ENCODE data around the gene RPS6KA1.
"Not testable (repeated sequence)": the region's sequence is repeated elsewhere in the genome, so short reads cannot be mapped to it uniquely, and the experiment has no call there.

The RPS6KA1 gene

DNA sequence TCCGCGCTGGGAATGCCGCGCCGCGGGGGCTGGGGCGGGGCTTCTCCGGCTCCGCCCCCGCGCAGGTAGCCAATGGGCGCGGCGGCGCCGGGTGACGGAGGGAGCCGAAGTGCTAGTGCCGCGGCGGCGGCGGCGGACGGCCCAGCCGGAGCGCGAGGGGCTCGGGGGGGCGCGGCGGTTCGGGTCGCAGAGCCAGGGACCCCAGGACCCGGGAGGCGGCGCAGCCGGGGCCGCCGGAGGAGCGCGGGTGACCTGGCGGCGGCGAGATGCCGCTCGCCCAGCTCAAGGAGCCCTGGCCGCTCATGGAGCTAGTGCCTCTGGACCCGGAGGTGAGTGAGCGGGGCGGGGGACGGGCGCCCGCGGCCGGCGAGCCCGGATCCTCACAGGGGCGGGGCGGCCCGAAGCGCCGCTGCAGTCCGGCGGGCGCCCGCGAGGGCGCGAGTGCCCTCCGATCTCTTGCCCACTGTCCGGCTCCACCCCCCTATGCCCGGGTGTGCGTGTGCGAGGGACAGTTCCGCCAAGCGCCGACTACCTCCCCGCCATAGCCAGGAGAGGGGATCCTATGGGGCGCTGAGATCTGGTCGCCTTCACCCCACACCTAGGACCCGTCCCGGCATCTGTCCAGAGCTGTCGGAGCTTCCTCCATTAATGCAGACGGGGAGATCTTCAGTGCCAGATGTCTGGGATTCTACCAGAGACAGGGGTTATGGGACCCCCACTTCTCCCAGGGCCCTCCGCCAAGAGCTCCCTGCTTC is at the start of gene RPS6KA1:
RPS6KA1 (plus strand) TSS at position 107 of the 755 bp plus-strand sequence; CDS start at position 267, 160 bp downstream.
- peak; percentile 33 to 56 for DNase-seq (ENCODE audit: low read depth in 1 of 2, low spot score in 1 of 2)

DNA sequence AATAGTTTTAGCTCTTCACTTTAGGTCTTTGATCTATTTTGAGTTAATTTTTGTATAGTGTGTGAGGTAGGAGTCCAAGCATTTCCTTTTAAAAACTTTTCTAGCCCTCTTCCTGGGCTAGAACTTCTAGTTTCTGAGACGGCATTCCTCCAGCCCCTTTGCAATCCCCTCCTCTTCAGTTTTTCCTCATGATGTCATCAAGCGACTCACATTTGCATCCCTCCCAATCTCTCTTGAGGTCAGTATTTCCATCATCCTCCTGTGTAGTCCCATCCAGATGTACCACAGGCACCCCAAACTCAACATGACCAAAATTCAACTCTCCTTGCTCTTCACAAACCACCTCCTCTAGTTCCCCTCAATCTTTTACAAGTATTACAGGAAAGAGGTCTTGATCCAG is 46.6 kb upstream of the RPS6KA1 start:
- DNase-seq (ENCODE audit: low read depth in 1 of 2, low spot score in 1 of 2): no peak

DNA sequence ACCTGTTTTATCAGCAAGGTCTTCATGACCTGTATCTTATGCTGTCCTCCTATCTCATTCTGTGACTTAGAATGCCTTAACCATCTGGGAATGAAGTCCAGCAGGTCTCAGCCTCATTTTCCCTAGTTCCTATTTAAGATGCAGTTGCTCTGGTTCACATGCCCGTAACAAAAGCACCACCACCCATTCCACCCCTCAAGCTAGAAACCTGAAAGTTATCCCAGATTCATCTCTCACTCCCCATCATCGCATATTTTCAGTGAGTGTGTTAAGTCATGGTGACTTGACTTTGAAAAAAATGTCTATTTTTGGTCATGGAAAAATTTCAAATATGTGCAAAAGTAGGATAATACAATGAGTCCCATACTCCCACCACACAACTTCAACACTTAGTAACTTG is 45.6 kb upstream of the RPS6KA1 start:
- DNase-seq (ENCODE audit: low read depth in 1 of 2, low spot score in 1 of 2): no peak

DNA sequence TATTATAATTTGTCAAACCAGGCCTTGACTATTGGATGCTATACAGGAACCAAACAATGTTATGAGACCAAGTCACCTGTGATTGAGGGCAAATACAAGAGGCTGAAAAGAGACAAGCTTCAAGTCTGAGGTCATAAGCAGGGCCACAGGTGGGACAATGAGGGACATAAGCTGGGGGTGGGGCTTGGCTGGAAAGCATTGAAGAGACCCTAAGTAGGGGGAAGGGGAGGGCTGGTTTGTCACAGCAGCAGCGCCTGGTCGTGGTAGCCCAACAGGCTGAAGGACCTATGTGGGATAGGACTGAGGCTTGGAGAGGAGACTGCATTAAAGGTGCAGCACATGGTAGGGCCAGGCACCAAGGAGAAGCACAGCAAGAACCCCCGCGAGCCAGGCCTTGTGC is 39.4 kb upstream of the RPS6KA1 start:
- DNase-seq (ENCODE audit: low read depth in 1 of 2, low spot score in 1 of 2): no peak

DNA sequence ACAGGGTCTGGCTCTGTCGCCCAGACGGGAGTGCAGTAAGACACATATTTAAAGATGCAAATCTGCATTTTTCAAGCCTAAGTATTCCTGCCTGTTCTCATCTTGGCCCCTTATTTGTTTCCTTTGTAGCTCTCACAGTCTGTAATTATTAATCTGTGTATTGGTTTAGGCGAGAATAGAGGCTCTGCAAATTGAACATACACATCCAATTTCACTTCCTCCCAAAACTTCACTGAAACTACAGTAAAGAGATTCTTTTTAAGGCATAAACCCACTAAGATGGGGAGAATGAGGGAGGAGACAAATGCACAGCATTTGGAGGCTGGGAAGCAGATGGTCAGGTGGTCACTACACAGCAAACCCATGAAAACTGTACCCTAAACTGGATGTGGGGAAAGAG is 36.3 kb upstream of the RPS6KA1 start:
- DNase-seq (ENCODE audit: low read depth in 1 of 2, low spot score in 1 of 2): no peak

DNA sequence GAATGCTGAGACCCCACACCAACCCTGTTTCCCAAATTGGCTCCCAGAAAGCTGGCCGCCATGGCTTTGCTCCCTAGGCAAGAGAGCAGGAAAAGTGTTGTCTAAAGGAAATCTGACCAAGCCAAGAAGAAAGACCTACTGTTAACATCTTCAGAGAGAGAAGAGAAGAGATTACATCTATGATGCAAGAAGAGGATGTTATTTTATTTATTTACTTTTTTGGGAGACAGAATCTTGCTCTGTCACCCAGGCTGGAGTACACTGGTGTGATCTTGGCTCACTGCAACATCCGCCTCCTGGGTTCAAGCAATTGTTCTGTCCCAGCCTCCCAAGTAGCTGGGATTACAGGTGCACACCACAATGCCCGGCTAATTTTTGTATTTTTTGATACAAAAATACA is 35.6 kb upstream of the RPS6KA1 start:
- no peak for DNase-seq (ENCODE audit: low read depth in 1 of 2, low spot score in 1 of 2)

DNA sequence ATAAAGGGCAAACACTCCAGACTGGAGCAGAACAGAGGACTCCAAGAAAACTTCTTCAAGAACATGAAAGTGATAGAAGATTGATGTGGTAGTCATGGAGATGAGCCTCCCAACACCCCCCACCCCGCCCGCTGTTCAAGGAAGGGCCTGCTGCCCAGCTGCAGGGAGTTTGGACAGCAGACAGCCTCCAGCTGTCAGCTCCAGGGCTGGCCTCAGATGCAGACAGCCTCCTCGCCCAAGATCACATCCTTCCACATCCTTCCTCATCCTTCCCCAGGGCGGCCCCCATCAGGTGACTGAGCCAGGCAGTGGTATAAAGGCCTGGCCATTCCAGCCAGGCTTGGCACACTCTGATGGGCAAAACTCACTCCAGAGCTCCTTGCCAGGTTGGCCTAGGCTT is 32.7 kb upstream of the RPS6KA1 start:
- no peak for DNase-seq (ENCODE audit: low read depth in 1 of 2, low spot score in 1 of 2)

DNA sequence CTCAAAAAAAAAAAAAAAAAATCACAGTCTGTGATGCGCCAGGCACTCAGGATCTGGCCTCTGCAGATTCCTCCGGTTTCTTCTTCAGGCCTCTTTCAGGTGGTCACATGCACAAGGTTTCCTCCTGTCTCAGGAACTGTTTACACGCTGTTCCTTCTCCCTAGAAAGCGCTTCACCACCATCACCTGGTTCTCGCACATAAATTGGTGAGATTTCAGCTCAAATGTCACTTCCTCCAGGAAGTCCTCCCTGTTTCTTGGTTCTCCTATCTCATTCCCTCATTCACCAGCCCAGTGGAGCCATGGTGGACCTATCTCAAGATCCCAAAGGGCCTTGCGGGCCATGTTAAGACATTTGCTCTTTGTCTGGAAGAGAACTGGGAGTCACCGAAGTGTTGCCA is 30.7 kb upstream of the RPS6KA1 start:
- no peak for DNase-seq (ENCODE audit: low read depth in 1 of 2, low spot score in 1 of 2)

DNA sequence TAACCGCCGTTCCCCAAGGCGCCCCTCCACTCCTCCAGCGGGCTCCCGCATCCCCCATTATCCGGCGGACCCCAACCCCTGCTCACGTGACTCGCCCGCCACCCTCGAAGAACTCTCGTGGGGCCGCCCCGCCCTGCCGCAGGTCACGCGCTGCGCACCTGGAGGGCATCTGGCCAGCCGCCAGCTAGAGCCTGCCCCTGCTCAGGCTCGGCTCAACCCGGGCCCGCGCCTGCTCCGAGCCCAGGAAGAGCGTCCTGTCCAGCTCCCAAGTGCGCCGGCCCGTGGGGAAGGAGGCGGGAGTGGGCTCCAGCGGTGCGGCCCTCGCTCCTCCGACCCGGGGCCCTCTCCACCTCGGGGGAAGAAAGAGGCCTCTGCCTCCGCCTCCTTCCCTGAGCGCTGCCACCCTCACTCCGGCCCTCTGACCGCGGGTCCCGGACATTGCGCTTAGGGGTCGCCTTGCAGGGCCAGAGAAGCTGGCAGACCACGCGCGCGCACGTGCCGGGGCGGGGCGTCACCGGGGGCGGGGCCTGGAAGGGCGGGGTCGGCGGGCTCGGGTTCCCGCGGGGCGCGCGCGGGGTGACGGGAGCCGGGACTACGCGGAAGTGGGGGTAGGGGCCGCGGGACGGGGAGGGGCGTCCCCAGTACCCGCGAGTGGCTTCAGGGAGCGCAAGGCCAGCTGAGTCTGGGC is 28.9 kb upstream of the RPS6KA1 start:
- peak; percentile 84 to 87 for DNase-seq (ENCODE audit: low read depth in 1 of 2, low spot score in 1 of 2)

DNA sequence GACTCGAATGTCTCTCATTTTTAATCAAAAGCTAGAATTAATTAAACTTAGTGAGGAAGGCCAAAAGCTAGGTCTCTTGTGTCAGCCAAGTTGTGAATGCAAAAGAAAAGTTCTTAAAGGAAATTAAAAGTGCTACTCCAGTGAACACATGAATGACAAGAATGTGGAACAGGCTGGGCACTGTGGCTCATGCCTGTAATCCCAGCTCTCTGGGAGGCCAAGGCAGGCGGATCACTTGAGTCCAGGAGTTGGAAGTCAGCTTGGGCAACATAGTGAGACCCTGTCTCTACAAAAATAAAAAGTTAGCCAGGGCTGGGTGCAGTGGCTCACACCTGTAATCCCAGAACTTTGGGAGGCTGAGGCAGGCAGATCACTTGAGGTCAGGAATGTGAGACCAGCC is 18.9 kb upstream of the RPS6KA1 start:
- DNase-seq (ENCODE audit: low read depth in 1 of 2, low spot score in 1 of 2): not testable (repeated sequence)

DNA sequence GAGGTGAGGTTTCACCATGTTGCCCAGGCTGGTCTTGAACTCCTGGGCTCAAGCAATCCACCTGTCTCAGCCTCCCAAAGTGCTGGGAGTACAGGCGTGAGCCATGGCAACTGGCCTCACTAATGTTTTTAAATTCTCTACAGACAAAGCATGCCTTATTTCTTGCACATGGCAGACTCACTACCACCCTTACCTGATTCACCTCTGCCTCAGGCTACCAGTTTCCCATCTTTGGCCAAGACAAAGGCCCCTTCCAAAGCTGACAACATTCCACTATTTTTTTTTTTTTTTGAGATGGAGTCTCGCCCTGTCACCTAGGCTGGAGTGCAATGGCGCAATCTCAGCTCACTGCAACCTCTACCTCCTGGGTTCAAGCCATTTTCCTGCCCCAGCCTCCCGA is 13.7 kb upstream of the RPS6KA1 start:
- not testable (repeated sequence) for DNase-seq (ENCODE audit: low read depth in 1 of 2, low spot score in 1 of 2)

DNA sequence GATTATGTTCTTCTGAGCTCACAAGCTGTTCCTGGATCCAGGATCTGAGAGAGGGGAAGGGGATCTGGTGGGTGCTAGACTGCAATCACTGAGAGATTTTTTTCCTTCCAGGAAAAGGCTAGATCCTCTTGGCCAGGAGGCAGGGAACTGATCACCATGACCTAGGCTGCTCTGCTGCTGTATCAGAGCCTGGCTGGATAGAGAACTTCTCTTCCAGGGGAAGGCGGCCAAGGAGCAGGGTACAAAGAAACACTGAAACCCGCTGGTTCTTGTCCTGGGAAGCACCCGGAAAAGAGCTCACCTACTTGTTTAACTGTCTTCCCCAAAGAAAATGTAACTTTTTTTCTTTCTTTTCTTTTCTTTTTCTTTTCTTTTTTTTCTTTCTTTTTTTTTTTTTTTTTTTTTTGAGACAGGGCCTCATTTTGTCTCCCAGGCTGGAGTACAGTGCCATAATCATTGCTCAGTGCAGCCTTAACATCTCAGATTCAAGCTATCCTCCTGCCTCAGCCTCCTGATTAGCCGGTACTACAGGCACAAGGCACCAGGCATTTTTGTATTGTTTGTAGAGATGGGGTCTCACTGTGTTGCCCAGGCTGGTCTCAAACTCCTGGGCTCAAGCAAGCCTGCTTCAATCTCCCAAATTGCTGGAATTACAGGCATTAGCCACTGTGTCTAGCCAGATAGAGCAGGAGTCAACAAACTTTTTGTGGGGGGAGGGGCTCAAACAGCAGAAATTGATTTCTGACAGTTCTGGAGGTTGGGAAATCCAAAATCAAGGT is 12.4 kb upstream of the RPS6KA1 start:
- DNase-seq (ENCODE audit: low read depth in 1 of 2, low spot score in 1 of 2): no peak

DNA sequence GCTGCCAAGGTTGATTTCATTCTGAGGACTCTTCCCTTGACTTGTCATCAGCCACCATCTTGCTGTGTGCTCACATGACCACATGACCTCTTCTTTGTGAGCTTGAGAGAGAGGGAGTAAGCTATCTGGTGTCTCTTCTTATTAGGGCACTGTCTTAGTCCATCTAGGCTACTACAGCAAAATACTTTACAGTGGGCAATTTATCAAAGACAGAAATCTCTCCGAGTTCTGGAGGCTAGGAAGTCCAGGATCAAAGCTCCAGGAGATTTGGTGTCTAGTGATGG is 11.9 kb upstream of the RPS6KA1 start:
- DNase-seq (ENCODE audit: low read depth in 1 of 2, low spot score in 1 of 2): no peak

DNA sequence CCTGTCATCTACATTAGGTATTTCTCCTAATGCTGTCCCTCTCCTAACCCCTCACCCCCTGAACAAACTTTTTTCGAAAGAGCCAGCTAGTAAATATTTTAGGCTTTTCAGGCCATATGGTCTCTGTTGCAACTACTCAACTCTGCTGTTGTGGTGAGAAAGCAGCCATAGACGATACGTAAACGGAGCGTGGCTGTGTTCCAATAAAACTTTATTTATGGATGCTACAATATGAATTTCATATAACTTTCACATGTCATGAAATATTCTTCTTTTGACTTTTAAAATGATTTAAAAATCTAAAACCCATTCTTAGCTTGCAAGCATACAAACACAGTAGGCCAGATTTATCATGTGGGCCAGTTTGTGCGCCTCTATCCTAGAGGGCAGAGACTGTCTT is 11.2 kb upstream of the RPS6KA1 start:
- no peak for DNase-seq (ENCODE audit: low read depth in 1 of 2, low spot score in 1 of 2)

DNA sequence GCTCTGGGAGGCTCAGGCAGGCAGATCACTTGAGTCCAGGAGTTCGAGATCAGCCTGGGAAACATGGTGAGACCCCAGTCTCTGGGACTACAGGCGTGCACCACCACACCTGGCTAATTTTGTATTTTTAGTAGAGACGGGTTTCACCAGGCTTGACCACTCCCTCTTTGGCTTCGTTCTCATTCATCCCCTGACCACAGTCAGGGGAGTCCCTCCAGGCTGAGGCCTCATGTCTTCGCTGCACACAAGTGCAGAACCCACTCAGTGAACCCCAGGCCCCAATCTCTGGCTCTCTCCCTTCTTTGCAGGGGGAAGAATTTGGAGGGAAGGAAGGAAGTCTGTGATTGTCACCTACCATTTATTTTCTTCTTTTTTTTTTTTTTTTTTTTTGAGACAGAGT is 9.2 kb upstream of the RPS6KA1 start:
- DNase-seq (ENCODE audit: low read depth in 1 of 2, low spot score in 1 of 2): no peak

DNA sequence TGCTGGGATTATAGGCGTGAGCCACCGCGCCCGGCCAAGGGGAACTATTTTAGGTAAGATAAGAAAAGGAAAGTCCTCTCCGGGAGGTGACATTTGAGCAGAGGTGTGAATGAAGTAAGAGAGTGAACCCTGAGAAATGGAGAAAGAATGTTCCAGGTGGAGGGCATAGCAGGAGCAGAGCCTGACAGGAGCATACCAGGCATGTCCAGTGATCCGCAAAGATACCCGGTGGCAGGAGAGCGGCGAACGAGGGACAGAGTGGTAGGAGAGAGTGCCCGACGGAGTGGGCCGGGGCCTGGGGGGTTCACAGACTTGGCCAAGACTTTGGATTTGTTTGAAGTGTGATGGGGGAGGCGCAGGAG is 7.9 kb upstream of the RPS6KA1 start:
- no peak for DNase-seq (ENCODE audit: low read depth in 1 of 2, low spot score in 1 of 2)

DNA sequence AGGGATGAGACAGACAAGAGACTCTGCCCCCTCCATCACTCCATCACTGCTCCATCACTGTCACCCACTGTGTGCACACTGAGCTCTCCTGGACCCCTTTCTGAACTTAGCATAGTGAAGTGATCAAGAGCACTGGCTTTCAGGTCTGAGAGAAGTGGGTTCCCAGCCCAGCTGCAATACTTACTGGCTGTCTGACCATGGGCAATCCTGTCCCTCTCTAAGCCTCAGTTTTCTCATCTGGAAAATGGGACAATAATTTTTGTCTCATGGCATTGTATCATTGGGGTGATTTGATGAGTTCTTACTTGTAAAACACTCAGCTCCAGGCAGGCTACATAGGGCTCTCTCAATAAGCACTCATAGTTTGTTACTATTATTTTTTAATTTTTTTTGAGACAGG is 7.5 kb upstream of the RPS6KA1 start:
- DNase-seq (ENCODE audit: low read depth in 1 of 2, low spot score in 1 of 2): no peak

DNA sequence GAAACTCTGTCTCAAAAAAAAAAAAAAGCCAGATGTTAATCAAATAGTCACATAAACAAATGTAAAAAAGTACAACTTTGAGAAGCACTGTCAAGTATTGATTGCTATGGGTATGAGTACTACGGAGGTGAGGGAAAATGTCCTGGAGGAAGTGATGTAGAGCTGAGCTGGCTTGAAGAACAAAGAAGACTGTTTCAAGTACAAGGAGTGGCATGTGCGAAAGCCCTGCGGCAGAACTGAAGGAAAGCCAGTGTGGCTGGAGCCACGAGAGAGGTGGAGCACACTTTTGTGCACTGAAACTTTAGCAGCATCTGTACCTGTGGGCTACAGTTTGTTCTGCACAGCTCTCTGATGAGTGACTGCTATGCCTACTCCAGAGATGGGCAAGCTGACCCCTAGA is 5.4 kb upstream of the RPS6KA1 start:
- no peak for DNase-seq (ENCODE audit: low read depth in 1 of 2, low spot score in 1 of 2)

DNA sequence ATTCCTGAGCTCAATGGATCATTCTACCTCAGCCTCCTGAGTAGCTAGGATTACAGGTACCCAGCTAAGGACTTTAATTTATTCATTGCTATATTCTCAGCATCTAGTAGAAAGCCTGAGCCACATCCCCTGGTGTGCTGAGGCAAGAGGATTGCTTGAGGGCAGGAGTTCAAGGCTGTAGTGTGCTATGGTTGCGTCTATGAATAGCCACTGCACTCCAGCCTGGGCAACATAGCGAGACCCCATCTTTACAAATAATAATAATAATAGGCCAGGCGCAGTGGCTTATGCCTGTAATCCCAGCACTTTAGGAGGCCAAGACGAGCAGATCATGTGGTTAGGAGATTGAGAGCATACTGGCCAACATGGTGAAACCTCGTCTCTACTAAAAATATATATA is 3.3 kb upstream of the RPS6KA1 start:
- DNase-seq (ENCODE audit: low read depth in 1 of 2, low spot score in 1 of 2): no peak

DNA sequence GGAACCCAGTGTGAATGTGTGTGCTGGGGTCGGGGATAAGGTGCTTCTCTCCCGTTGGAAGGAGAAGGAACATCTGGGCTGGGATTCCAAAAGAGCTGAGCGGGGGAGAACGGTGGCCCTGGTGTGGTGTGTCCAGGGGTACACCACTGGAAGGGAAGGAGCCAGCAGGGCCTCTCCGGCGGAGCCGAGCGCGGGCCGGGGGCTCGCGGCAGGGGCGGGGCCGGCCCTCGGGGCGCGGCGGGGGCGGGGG is 231 bp upstream of the RPS6KA1 start:
- DNase-seq (ENCODE audit: low read depth in 1 of 2, low spot score in 1 of 2): no peak

DNA sequence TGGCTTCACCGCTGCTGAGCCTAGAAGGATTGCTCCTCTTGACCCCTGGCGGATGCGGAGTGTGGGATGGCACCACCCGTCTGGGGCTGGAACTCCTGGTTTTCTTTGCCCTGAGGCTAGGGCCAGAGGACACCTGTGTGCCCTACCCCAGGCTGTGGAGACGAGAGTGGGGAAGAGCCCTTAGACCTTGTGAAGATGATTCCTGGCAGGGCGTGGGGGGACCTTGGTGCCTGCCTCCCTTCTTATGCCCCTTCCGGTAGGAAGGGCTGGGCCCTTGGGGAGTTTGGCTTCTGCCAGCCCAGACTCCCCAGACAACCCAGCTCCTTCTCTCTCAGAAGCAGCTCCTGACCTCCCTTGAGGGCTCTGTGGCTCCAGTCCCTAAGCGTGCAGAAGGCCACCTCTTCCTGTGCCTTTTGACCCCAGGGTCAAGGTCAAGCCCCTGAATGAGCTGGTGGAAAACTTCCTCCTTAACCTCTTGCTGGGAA is 891 bp downstream of the RPS6KA1 start:
- no peak for DNase-seq (ENCODE audit: low read depth in 1 of 2, low spot score in 1 of 2)

DNA sequence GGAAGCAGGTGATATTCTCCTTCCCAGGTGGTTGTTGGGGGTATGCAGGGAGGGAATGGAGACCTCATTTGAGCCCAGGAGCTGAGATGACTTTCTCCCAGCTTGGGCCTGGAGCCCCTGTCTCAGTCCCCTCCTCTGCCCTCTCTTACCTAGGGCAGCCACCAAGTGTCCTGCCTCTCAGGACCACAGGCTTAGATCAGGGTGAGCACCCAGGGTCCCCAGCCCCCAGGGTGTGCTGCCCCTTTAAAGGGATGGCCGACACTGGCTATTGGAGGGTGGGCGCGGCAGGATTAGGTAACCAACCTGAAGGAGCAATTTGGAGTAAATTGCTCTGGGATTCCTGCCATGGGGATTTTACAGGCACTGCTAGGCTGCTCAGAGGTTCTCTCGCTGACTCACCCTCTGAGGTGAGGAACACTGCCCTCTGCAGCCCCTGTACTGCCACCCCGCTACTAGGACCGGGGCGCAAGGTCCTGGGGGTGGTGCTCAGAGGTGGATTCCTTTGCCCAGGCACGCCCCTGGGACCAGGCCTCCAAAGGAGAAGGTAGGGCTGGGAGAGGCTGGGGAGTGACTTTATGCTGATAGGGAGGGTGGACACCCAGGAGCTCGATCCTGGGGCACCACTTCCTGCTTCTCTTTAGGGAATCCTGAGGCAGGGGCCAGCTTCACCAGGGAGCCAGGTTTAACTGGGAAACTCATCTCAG is 1.5 kb downstream of the RPS6KA1 start:
- no peak for DNase-seq (ENCODE audit: low read depth in 1 of 2, low spot score in 1 of 2)

Measured in activated T-helper 1 cell treated with anti-CD3 and anti-CD28 coated beads, Interleukin-2, amount 50 U/mL, for 16 hours (primary cell).